ENCODE data around the gene GRIN3B.
A peak's percentile ranks its signal among the peaks of the same experiment; 100 is the strongest.
"Not testable (repeated sequence)": the region's sequence is repeated elsewhere in the genome, so short reads cannot be mapped to it uniquely, and the experiment has no call there.

The GRIN3B gene

GRCh38 chr19:1018393-1018792 is 18.2 kb downstream of the GRIN3B start:
- H3K4me1 ChIP-seq (ENCODE audit: insufficient read depth, low read length), result peaks cover 14% of the 10 kb centered on the region; the same call in 1 of the 2 replicates
- 95% methylated on average over 5 of the region's 5 CpGs for WGBS
- H3K27me3 ChIP-seq (ENCODE audit: insufficient read depth, low read length), result no peaks in the 10 kb centered on the region
- H3K27ac ChIP-seq (ENCODE audit: low read depth, low read length), result 0 out of 2 replicates have a peak overlapping the region, but pooled peaks have one; percentile 8
- no peak overlapping the region for H3K9ac ChIP-seq (ENCODE audit: low read depth, low read length)
- no peak overlapping the region for H3K4me3 ChIP-seq (ENCODE audit: low read length)
- no peaks in the 10 kb centered on the region for H3K9me3 ChIP-seq (ENCODE audit: insufficient read depth, low read depth, low read length)
- peaks cover 18% of the 10 kb centered on the region for H3K36me3 ChIP-seq (ENCODE audit: insufficient read depth, low read length)

- peak overlapping the region; percentile 80 for H3K9ac ChIP-seq (ENCODE audit: low read depth, low read length)
- no peaks in the 10 kb centered on the region for H3K9me3 ChIP-seq (ENCODE audit: insufficient read depth, low read depth, low read length)
- peak overlapping the region; percentile 85 for H3K4me3 ChIP-seq (ENCODE audit: low read length)
- H3K36me3 ChIP-seq (ENCODE audit: insufficient read depth, low read length), result peaks cover 12% of the 10 kb centered on the region
- no peaks in the 10 kb centered on the region for H3K27me3 ChIP-seq (ENCODE audit: insufficient read depth, low read length)
- H3K27ac ChIP-seq (ENCODE audit: low read depth, low read length), result no peak overlapping the region
- WGBS, result 91% methylated on average over 16 of the region's 17 CpGs
- peaks cover 14% of the 10 kb centered on the region; the same call in 1 of the 2 replicates for H3K4me1 ChIP-seq (ENCODE audit: insufficient read depth, low read length)
These were observed 18.9 kb downstream of the GRIN3B start for GRCh38 chr19:1018932-1019615.

GRCh38 chr19:1019616-1019961 is 19.4 kb downstream of the GRIN3B start:
- peak overlapping the region; percentile 85 for H3K4me3 ChIP-seq (ENCODE audit: low read length)
- peaks cover 8% of the 10 kb centered on the region; the same call in 1 of the 2 replicates for H3K36me3 ChIP-seq (ENCODE audit: insufficient read depth, low read length)
- H3K4me1 ChIP-seq (ENCODE audit: insufficient read depth, low read length), result peaks cover 14% of the 10 kb centered on the region; the same call in 1 of the 2 replicates
- WGBS, result 85% methylated on average over 18 of the region's 18 CpGs
- 0 out of 2 replicates have a peak overlapping the region, but pooled peaks have one; percentile 41 for H3K27ac ChIP-seq (ENCODE audit: low read depth, low read length)
- H3K9me3 ChIP-seq (ENCODE audit: insufficient read depth, low read depth, low read length), result no peaks in the 10 kb centered on the region
- H3K9ac ChIP-seq (ENCODE audit: low read depth, low read length), result peak overlapping the region; percentile 80
- H3K27me3 ChIP-seq (ENCODE audit: insufficient read depth, low read length), result no peaks in the 10 kb centered on the region

GRCh38 chr19:1019980-1020867 is 20.0 kb downstream of the GRIN3B start:
- no peaks in the 10 kb centered on the region for H3K9me3 ChIP-seq (ENCODE audit: insufficient read depth, low read depth, low read length)
- no peaks in the 10 kb centered on the region for H3K27me3 ChIP-seq (ENCODE audit: insufficient read depth, low read length)
- H3K4me3 ChIP-seq (ENCODE audit: low read length), result peak overlapping the region; percentile 85
- 5% methylated on average over 60 of the region's 60 CpGs for WGBS
- H3K36me3 ChIP-seq (ENCODE audit: insufficient read depth, low read length), result peaks cover 5% of the 10 kb centered on the region; the same call in 1 of the 2 replicates
- H3K27ac ChIP-seq (ENCODE audit: low read depth, low read length), result peak overlapping the region; percentile 41
- peak overlapping the region; percentile 80 for H3K9ac ChIP-seq (ENCODE audit: low read depth, low read length)
- H3K4me1 ChIP-seq (ENCODE audit: insufficient read depth, low read length), result peaks cover 14% of the 10 kb centered on the region; the same call in 1 of the 2 replicates

DNA sequence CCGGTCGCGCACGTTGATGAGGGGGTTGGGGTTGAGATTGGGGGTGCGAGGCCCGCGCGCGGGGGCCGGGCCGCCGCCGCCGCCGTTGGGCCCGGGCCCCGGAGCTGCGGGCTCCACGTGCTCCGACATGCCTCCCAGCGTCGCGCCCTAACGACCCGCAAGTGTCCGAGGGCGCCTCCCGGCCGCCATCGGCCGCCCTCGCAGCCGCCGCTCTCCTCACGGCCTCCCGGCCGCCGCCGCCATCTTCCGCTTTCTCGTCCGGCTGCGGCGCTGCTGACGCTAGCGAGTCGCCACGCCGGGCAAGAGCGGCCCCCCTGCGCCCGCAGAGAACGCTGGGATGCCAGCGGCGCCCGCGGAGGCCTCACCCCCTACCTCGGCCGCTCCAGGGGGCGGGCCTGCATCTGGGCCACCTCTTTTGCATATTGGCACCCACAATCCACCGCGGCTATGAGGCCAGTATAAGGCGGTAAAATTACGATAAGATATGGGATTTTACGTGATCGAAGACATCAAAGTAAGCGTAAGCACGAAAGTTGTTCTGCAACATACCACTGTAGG is 20.7 kb downstream of the GRIN3B start, which contains the start of gene TMEM259:
TMEM259 (minus strand) TSS at position 256 of the 558 bp plus-strand sequence; CDS start at position 129, 127 bp downstream.
- H3K4me1 ChIP-seq (ENCODE audit: insufficient read depth, low read length), result peaks cover 10% of the 10 kb centered on the region; the same call in 1 of the 2 replicates
- WGBS, result under 1% methylated on average over 68 of the region's 68 CpGs
- no peaks in the 10 kb centered on the region for H3K27me3 ChIP-seq (ENCODE audit: insufficient read depth, low read length)
- H3K9me3 ChIP-seq (ENCODE audit: insufficient read depth, low read depth, low read length), result no peaks in the 10 kb centered on the region
- peak within 1 kb of the TSS; percentile 82 for H3K27ac ChIP-seq (ENCODE audit: low read depth, low read length)
- peak within 1 kb of the TSS; percentile 80 for H3K9ac ChIP-seq (ENCODE audit: low read depth, low read length)
- H3K36me3 ChIP-seq (ENCODE audit: insufficient read depth, low read length), result peaks cover 5% of the 10 kb centered on the region; the same call in 1 of the 2 replicates
- peak within 1 kb of the TSS; percentile 85 for H3K4me3 ChIP-seq (ENCODE audit: low read length)

DNA sequence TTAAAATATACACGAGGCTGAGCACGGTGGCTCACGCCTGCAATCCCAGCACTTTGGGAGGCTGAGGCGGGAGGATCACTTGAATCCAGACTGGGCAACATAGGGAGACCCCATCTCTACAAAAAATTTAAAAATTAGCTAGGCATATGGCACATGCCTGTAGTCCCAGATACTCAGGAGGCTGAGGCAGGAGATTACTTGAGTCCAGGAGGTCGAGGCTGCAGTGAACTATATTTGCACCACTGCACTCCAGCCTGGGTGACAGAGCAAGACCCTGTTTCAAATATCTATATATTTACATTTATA is 23.6 kb downstream of the GRIN3B start:
- H3K4me3 ChIP-seq (ENCODE audit: low read length); H3K9me3 ChIP-seq (ENCODE audit: insufficient read depth, low read depth, low read length); H3K27ac ChIP-seq (ENCODE audit: low read depth, low read length); H3K9ac ChIP-seq (ENCODE audit: low read depth, low read length); H3K27me3 ChIP-seq (ENCODE audit: insufficient read depth, low read length); H3K36me3 ChIP-seq (ENCODE audit: insufficient read depth, low read length); H3K4me1 ChIP-seq (ENCODE audit: insufficient read depth, low read length): not testable (repeated sequence)
- 94% methylated on average over 5 of the region's 5 CpGs for WGBS

- 97% methylated on average over 5 of the region's 6 CpGs for whole genome bisulfite sequencing
- not testable (repeated sequence) for H3K27ac ChIP-seq (ENCODE audit: low read depth, low read length); H3K4me3 ChIP-seq (ENCODE audit: low read length)
These were observed 24.9 kb downstream of the GRIN3B start for GRCh38 chr19:1025080-1025479.

GRCh38 chr19:1025960-1026782 is 26.0 kb downstream of the GRIN3B start, which contains the start of gene CNN2:
Gene CNN2 (plus strand): TSS chr19:1026608. CDS start chr19:1026662, 54 bp downstream.
- Histone ChIP-seq H3K4me1 (ENCODE audit: insufficient read depth, low read length) (no peaks in the 10 kb centered on the region), H3K27me3 (ENCODE audit: insufficient read depth, low read length) (no peaks in the 10 kb centered on the region), H3K4me3 (ENCODE audit: low read length) (peak within 1 kb of the TSS; percentile 86), H3K27ac (ENCODE audit: low read depth, low read length) (peak within 1 kb of the TSS; percentile 91), H3K36me3 (ENCODE audit: insufficient read depth, low read length) (peaks cover 15% of the 10 kb centered on the region), H3K9ac (ENCODE audit: low read depth, low read length) (peak within 1 kb of the TSS; percentile 97), H3K9me3 (ENCODE audit: insufficient read depth, low read depth, low read length) (no peaks in the 10 kb centered on the region)
- 1% methylated on average over 63 of the region's 63 CpGs for WGBS

More at GRCh38 chr19:1025080-1025479, 24.9 kb downstream of the GRIN3B start:
- not testable (repeated sequence) for H3K27me3 ChIP-seq (ENCODE audit: insufficient read depth, low read length); H3K9me3 ChIP-seq (ENCODE audit: insufficient read depth, low read depth, low read length); H3K36me3 ChIP-seq (ENCODE audit: insufficient read depth, low read length); H3K4me1 ChIP-seq (ENCODE audit: insufficient read depth, low read length); H3K9ac ChIP-seq (ENCODE audit: low read depth, low read length)

DNA sequence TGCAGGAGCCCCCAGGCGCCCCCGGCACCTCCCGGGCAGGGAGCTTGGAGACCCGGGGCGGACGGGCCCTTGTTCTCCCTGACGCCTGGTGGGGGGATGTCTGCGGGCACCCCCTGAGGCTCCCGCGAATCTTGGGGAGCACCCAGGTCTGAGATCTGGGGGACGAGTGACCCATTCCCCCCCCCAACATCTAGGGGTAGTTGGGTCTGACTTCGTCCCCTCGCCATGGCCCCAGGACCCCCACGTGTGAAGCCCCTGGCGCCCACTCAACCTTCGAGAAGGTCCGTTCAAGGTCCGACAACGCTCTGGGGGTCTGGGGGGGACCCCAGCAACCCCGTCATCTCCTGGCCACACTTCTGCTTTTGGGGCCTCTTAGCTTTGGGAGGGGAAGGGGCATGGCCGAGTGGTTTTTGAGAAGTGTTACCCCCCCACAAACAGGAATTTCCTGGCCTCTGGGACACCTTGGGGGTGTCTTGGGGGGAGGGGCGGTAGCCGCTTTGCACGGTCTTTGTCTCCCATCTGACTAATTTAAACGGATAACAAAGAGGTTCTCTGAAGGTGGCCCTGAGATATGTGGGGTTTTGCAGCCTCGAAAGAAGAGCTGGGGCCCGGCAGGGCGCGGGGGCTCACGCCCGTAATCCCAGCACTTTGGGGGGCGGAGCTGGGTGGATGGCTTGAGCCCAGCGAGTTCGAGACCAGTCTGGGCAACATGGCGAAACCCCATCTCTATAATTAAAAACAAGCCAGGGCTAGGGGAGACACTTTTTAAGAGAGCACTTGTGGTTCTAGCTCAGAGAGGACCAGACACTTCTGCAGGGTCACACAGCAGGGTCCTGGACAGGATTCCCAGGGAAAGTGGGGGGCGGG is 26.8 kb downstream of the GRIN3B start:
- Histone ChIP-seq H3K27ac (ENCODE audit: low read depth, low read length) (peak overlapping the region; percentile 91), H3K9me3 (ENCODE audit: insufficient read depth, low read depth, low read length) (no peaks in the 10 kb centered on the region), H3K4me3 (ENCODE audit: low read length) (peak overlapping the region; percentile 86), H3K9ac (ENCODE audit: low read depth, low read length) (peak overlapping the region; percentile 97), H3K27me3 (ENCODE audit: insufficient read depth, low read length) (no peaks in the 10 kb centered on the region), H3K36me3 (ENCODE audit: insufficient read depth, low read length) (peaks cover 20% of the 10 kb centered on the region), H3K4me1 (ENCODE audit: insufficient read depth, low read length) (no peaks in the 10 kb centered on the region)
- WGBS, result under 1% methylated on average over 33 of the region's 36 CpGs

DNA sequence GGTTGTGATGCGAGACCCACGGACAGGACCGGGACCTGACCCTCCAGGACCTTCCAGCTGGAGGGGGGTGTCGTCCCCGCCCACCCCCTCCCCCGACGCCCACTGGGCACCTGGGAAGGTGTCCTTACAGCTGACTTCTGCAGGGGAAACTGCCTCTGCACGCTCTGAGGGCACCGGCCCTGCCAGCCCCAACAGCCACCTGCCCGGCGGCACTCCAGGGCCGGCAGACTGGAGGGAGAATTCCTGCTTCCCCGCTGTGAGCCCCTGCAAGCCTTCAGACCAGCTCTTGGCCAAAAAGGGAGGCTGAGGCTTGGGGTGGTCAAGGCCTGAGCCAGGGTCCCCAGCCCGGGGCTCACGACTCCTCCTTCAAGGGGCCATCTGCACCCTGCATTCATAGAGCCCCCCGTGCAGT is 27.4 kb downstream of the GRIN3B start:
- Histone ChIP-seq H3K9ac (ENCODE audit: low read depth, low read length) (peak overlapping the region; percentile 97), H3K4me3 (ENCODE audit: low read length) (peak overlapping the region; percentile 86), H3K36me3 (ENCODE audit: insufficient read depth, low read length) (peaks cover 27% of the 10 kb centered on the region), H3K27me3 (ENCODE audit: insufficient read depth, low read length) (no peaks in the 10 kb centered on the region), H3K4me1 (ENCODE audit: insufficient read depth, low read length) (no peaks in the 10 kb centered on the region), H3K27ac (ENCODE audit: low read depth, low read length) (peak overlapping the region; percentile 91), H3K9me3 (ENCODE audit: insufficient read depth, low read depth, low read length) (no peaks in the 10 kb centered on the region)
- 5% methylated on average over 16 of the region's 16 CpGs for WGBS

Data from HUES64 (cell line).